Testis (tissue), 2 donors: Measurements from ENCODE around the gene TMEM11.

Experiments
- POLR2A ChIP-seq: fragments of 450-650 bp; IDR thresholded peaks from one replicate; pipeline ENCODE4 v1.6.1; 2017; ENCODE audit warnings: antibody characterized with exemption, mild to moderate bottlenecking, moderate library complexity
- TF ChIP-seq, protein P1 (sequence below), 3 experiments: fragments of 450-650 bp in 2 of 3; fragments of 200-600 bp in 1 of 3; sonication (generic) in 1 of 3; IDR thresholded peaks; one replicate each; pipeline ENCODE4 v1.5.1; 2016 to 2019; ENCODE audit warnings: antibody characterized with exemption in 3 of 3, mild to moderate bottlenecking in 2 of 3, moderate library complexity in 1 of 3

DNA sequence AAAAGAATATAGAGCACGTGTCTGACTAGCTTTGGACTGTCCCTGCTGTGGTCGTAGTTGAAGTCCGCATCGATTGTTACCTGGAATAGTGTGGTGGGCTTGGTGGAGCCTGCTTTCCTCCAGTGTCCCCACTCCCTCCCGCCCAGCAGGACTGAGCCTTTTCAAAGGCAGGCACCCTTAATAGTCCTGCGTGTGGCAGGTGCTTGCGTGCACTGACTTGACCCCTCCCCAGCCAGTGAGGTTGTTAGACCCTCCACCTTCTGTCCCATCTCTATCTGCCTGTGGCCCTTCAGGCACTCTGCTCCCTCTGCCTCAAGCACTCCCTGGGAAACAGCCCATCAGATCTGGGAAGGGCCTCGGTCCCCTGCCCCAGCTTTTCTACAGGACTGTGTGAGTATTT, 36.6 kb downstream of the TMEM11 start:
- TF ChIP-seq, protein P1, sequence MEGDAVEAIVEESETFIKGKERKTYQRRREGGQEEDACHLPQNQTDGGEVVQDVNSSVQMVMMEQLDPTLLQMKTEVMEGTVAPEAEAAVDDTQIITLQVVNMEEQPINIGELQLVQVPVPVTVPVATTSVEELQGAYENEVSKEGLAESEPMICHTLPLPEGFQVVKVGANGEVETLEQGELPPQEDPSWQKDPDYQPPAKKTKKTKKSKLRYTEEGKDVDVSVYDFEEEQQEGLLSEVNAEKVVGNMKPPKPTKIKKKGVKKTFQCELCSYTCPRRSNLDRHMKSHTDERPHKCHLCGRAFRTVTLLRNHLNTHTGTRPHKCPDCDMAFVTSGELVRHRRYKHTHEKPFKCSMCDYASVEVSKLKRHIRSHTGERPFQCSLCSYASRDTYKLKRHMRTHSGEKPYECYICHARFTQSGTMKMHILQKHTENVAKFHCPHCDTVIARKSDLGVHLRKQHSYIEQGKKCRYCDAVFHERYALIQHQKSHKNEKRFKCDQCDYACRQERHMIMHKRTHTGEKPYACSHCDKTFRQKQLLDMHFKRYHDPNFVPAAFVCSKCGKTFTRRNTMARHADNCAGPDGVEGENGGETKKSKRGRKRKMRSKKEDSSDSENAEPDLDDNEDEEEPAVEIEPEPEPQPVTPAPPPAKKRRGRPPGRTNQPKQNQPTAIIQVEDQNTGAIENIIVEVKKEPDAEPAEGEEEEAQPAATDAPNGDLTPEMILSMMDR (IDR thresholded peaks at IDR 0.05): no peak
- no peak for TF ChIP-seq POLR2A
